ENCODE data around the gene C2CD5. TPM values are rescaled to one million over a fixed set of nuclear protein-coding genes. Genes with fewer than 3 reads are reported as not detected.
"Not testable (repeated sequence)": the region's sequence is repeated elsewhere in the genome, so short reads cannot be mapped to it uniquely, and the experiment has no call there.

Gene C2CD5
- total RNA-seq, 2 donors from 2014 or later: 38.9 to 46.0 TPM

- no peaks in the 10 kb centered on the region for H3K36me3 ChIP-seq
- intact Hi-C loops (cut with DNase I): loop anchor here (5.0 kb wide), 1 partner anchor 376 kb away; no protein-coding TSS in a partner anchor
- TF ChIP-seq CTCF (IDR thresholded peaks at IDR 0.05): no peak
- no peaks in the 10 kb centered on the region for H3K27me3 ChIP-seq
- no peak overlapping the region for H3K9ac ChIP-seq (ENCODE audit: low read depth in 2 of 2, low read length in 2 of 2)
- no peak for DNase-seq
- no peak overlapping the region for H3K27ac ChIP-seq
- H3K9me3 ChIP-seq: no peaks in the 10 kb centered on the region
- no peak overlapping the region for H3K4me3 ChIP-seq
- no peaks in the 10 kb centered on the region for H3K4me1 ChIP-seq
These were observed 85.9 kb downstream of the C2CD5 start for GRCh38 chr12:22458298-22458937.

GRCh38 chr12:22457085-22457484 is 87.3 kb downstream of the C2CD5 start:
- Histone ChIP-seq H3K36me3 (no peaks in the 10 kb centered on the region), H3K27me3 (no peaks in the 10 kb centered on the region), H3K4me1 (no peaks in the 10 kb centered on the region), H3K9me3 (no peaks in the 10 kb centered on the region), H3K9ac (ENCODE audit: low read depth in 2 of 2, low read length in 2 of 2) (no peak overlapping the region), H3K27ac (no peak overlapping the region), H3K4me3 (no peak overlapping the region)
- DNase-seq: no peak
- intact Hi-C loops (cut with DNase I): loop anchor here (5.0 kb wide), 1 partner anchor 375 kb away; no protein-coding TSS in a partner anchor
- no peak for TF ChIP-seq CTCF (IDR thresholded peaks at IDR 0.05)

- H3K36me3 ChIP-seq: no peaks in the 10 kb centered on the region
- H3K27ac ChIP-seq: no peak overlapping the region
- H3K9me3 ChIP-seq: no peaks in the 10 kb centered on the region
- no peak overlapping the region for H3K4me3 ChIP-seq
- TF ChIP-seq CTCF (IDR thresholded peaks at IDR 0.05): no peak
- DNase-seq: no peak
- no peaks in the 10 kb centered on the region for H3K4me1 ChIP-seq
- no peaks in the 10 kb centered on the region for H3K27me3 ChIP-seq
- H3K9ac ChIP-seq (ENCODE audit: low read depth in 2 of 2, low read length in 2 of 2): no peak overlapping the region
- intact Hi-C loops (cut with DNase I): no loop called here
These were observed 90.8 kb downstream of the C2CD5 start for GRCh38 chr12:22453511-22453910.

- Histone ChIP-seq H3K27ac (no peak overlapping the region), H3K36me3 (no peaks in the 10 kb centered on the region), H3K9me3 (no peaks in the 10 kb centered on the region), H3K4me3 (no peak overlapping the region), H3K9ac (ENCODE audit: low read depth in 2 of 2, low read length in 2 of 2) (no peak overlapping the region), H3K4me1 (no peaks in the 10 kb centered on the region), H3K27me3 (no peaks in the 10 kb centered on the region)
- DNase-seq: no peak
- no peak for TF ChIP-seq CTCF (IDR thresholded peaks at IDR 0.05)
- intact Hi-C loops (cut with DNase I): no loop called here
These were observed 97.1 kb downstream of the C2CD5 start for GRCh38 chr12:22447223-22447622.

GRCh38 chr12:22444317-22444665 is 100.1 kb downstream of the C2CD5 start:
- not testable (repeated sequence) for H3K27me3 ChIP-seq; DNase-seq; H3K4me3 ChIP-seq; H3K9ac ChIP-seq (ENCODE audit: low read depth in 2 of 2, low read length in 2 of 2); H3K9me3 ChIP-seq; H3K27ac ChIP-seq; H3K4me1 ChIP-seq; H3K36me3 ChIP-seq
- intact Hi-C loops (cut with DNase I): loop anchor here (5.0 kb wide), 3 partner anchors 342 to 747 kb away; no protein-coding TSS in a partner anchor

Measured in colonic mucosa (tissue), 4 donors.